H9 (cell line): ENCODE measurements around the gene C11orf58. TPM values are rescaled to one million over a fixed set of nuclear protein-coding genes. Genes with fewer than 3 reads are reported as not detected.

Source experiments
- DNase-seq: peaks from one replicate; pipeline ENCODE4 v3.0.0-alpha.2; 2017
- H2AFZ ChIP-seq: one replicate; pipeline ENCODE4 v1.6.1; 2013; ENCODE audit warnings: mild to moderate bottlenecking, low read length, control low read depth, moderate library complexity
- H2AK5ac ChIP-seq: 2 replicates; pipeline ENCODE4 v1.6.1; 2013; ENCODE audit warnings: low read length, control low read depth, mixed read lengths; ENCODE audit not compliant: insufficient read length
- H2BK120ac ChIP-seq: one replicate; pipeline ENCODE4 v1.6.1; 2013; ENCODE audit warnings: low read depth, mild to moderate bottlenecking, low read length, control low read depth, inconsistent platforms; ENCODE audit not compliant: poor library complexity, severe bottlenecking
- H2BK12ac ChIP-seq: 2 replicates; pipeline ENCODE4 v1.6.1; 2013; ENCODE audit warnings: low read length, control low read depth, mixed read lengths, low read depth; ENCODE audit not compliant: insufficient read length
- H2BK15ac ChIP-seq: 2 replicates; pipeline ENCODE4 v1.6.1; 2013; ENCODE audit warnings: low read depth, low read length, control low read depth
- H2BK20ac ChIP-seq: one replicate; pipeline ENCODE4 v1.6.1; 2013; ENCODE audit warnings: low read depth, mild to moderate bottlenecking, low read length, control low read depth, inconsistent platforms; ENCODE audit not compliant: poor library complexity, severe bottlenecking
- H2BK5ac ChIP-seq: 2 replicates; pipeline ENCODE4 v1.6.1; 2013; ENCODE audit warnings: low read length, control low read depth, mixed read lengths; ENCODE audit not compliant: insufficient read length
- H3K14ac ChIP-seq: 2 replicates; pipeline ENCODE4 v1.6.1; 2013; ENCODE audit warnings: low read length, control low read depth; ENCODE audit not compliant: insufficient read depth
- H3K18ac ChIP-seq: 2 replicates; pipeline ENCODE4 v1.6.1; 2013; ENCODE audit warnings: low read depth, mild to moderate bottlenecking, mixed read lengths, low read length, control low read depth; ENCODE audit not compliant: insufficient read length
- H3K23ac ChIP-seq: 2 replicates; pipeline ENCODE4 v1.6.1; 2013; ENCODE audit warnings: low read length, control low read depth, mixed read lengths, low read depth; ENCODE audit not compliant: insufficient read length
- H3K23me2 ChIP-seq: 2 replicates; pipeline ENCODE4 v1.6.1; 2013; ENCODE audit warnings: low read depth, mild to moderate bottlenecking, mixed read lengths, low read length, control low read depth; ENCODE audit not compliant: insufficient read length, poor library complexity, severe bottlenecking
- H3K27ac ChIP-seq: 2 replicates; pipeline ENCODE4 v1.5.1; 2013; ENCODE audit warnings: low read length, control low read depth, mixed read lengths, low read depth; ENCODE audit not compliant: insufficient read length
- H3K27me3 ChIP-seq: 2 replicates; pipeline ENCODE4 v1.6.1; 2013; ENCODE audit warnings: low read length, control low read depth, inconsistent platforms; ENCODE audit not compliant: insufficient read depth
- H3K4ac ChIP-seq: 2 replicates; pipeline ENCODE4 v1.6.1; 2013; ENCODE audit warnings: low read depth, mild to moderate bottlenecking, control low read depth, inconsistent platforms, low read length, moderate library complexity
- H3K4me1 ChIP-seq: 2 replicates; pipeline ENCODE4 v1.6.1; 2013; ENCODE audit warnings: low read length, control low read depth, inconsistent platforms; ENCODE audit not compliant: insufficient read depth
- H3K4me2 ChIP-seq: 2 replicates; pipeline ENCODE4 v1.6.1; 2013; ENCODE audit warnings: low read length, control low read depth, mixed read lengths; ENCODE audit not compliant: insufficient read length, insufficient read depth
- H3K56ac ChIP-seq: 2 replicates; pipeline ENCODE4 v1.6.1; 2013; ENCODE audit warnings: low read depth, mild to moderate bottlenecking, mixed read lengths, low read length, control low read depth; ENCODE audit not compliant: insufficient read length
- H3K79me1 ChIP-seq: 2 replicates; pipeline ENCODE4 v1.6.1; 2013; ENCODE audit warnings: low read depth, mild to moderate bottlenecking, moderate library complexity, low read length, control low read depth, inconsistent platforms; ENCODE audit not compliant: insufficient read depth, poor library complexity, severe bottlenecking
- H3K79me2 ChIP-seq: 2 replicates; pipeline ENCODE4 v1.6.1; 2013; ENCODE audit warnings: low read length, control low read depth, inconsistent platforms; ENCODE audit not compliant: insufficient read depth
- H3K9ac ChIP-seq: 2 replicates; pipeline ENCODE4 v1.6.1; 2013; ENCODE audit warnings: low read length, control low read depth, mixed read lengths; ENCODE audit not compliant: insufficient read length; ENCODE audit errors: extremely low read depth
- H3K9me3 ChIP-seq: one replicate; pipeline ENCODE4 v1.6.1; 2013; ENCODE audit warnings: low read depth, low read length, inconsistent platforms; ENCODE audit not compliant: control insufficient read depth
- H3T11ph ChIP-seq: one replicate; pipeline ENCODE4 v1.6.1; 2013; ENCODE audit warnings: mild to moderate bottlenecking, low read length, control low read depth, inconsistent platforms
- H4K20me1 ChIP-seq: one replicate; pipeline ENCODE4 v1.6.1; 2013; ENCODE audit not compliant: control insufficient read depth, insufficient read length, insufficient read depth
- H4K5ac ChIP-seq: 2 replicates; pipeline ENCODE4 v1.6.1; 2013; ENCODE audit warnings: low read depth, mild to moderate bottlenecking, mixed read lengths, low read length, control low read depth; ENCODE audit not compliant: insufficient read length
- H4K8ac ChIP-seq: replicated peaks from 2 replicates; pipeline ENCODE4 v1.6.1; 2013; ENCODE audit warnings: low read length, control low read depth, mixed read lengths, low read depth; ENCODE audit not compliant: insufficient read length
- H4K91ac ChIP-seq: 2 replicates; pipeline ENCODE4 v1.6.1; 2013; ENCODE audit warnings: low read depth, mild to moderate bottlenecking, moderate library complexity, mixed read lengths, low read length, control low read depth; ENCODE audit not compliant: insufficient read length
- H3K27ac Mint-ChIP-seq, 3 experiments: 2 replicates in 2 of 3; 3 replicates in 1 of 3; pipeline ENCODE4 v1.8.0; 2020 to 2021; ENCODE audit warnings: mixed read lengths in 3 of 3, mild to moderate bottlenecking in 1 of 3, moderate library complexity in 1 of 3
- H3K27me3 Mint-ChIP-seq: 2 replicates; pipeline ENCODE4 v1.8.0; 2021; ENCODE audit warnings: low read depth, mild to moderate bottlenecking, moderate library complexity, mixed read lengths
- H3K36me3 Mint-ChIP-seq, 3 experiments: 2 replicates in 2 of 3; 3 replicates in 1 of 3; pipeline ENCODE4 v1.8.0; 2020 to 2021; ENCODE audit warnings: low read depth in 3 of 3, mixed read lengths in 3 of 3; ENCODE audit not compliant: insufficient read depth in 1 of 3
- H3K4me1 Mint-ChIP-seq, 2 experiments: 2 replicates each; pipeline ENCODE4 v1.8.0; 2020; ENCODE audit warnings: mixed read lengths in 2 of 2
- H3K4me3 Mint-ChIP-seq, 2 experiments: 2 replicates in 1 of 2; 3 replicates in 1 of 2; pipeline ENCODE4 v1.8.0; 2020 to 2021; ENCODE audit warnings: mild to moderate bottlenecking in 2 of 2, mixed read lengths in 2 of 2, moderate library complexity in 1 of 2
- H3K9me3 Mint-ChIP-seq, 2 experiments: 2 replicates in 1 of 2; 3 replicates in 1 of 2; pipeline ENCODE4 v1.8.0; 2020; ENCODE audit warnings: mild to moderate bottlenecking in 2 of 2, mixed read lengths in 2 of 2, moderate library complexity in 1 of 2
- WGBS: extraction: QIAGEN DNeasy Blood & Tissue Kit; methylation state at CpG from one replicate; pipeline ENCODE4 v1.1.7; 2013; ENCODE audit warnings: missing lambda C conversion rate, low lambda C conversion rate, mixed read lengths; ENCODE audit not compliant: insufficient read length; ENCODE audit errors: extremely low coverage; 5-methylcytosine and 5-hydroxymethylcytosine counted together
- total RNA-seq: library from RNA; stranded (reverse); gene quantifications from 2 replicates; pipeline ENCODE4 v1.2.1, GENCODE V29; 2021
- TF ChIP-seq, protein P1 (sequence below): fragments of 200-600 bp; sonication (generic); conservative IDR thresholded peaks from 3 replicates; pipeline ENCODE4 v1.8.0; 2021; ENCODE audit warnings: antibody characterized with exemption, mild to moderate bottlenecking

The C11orf58 gene
- total RNA-seq, 1 experiment from 2014 or later, result 169 TPM

DNA sequence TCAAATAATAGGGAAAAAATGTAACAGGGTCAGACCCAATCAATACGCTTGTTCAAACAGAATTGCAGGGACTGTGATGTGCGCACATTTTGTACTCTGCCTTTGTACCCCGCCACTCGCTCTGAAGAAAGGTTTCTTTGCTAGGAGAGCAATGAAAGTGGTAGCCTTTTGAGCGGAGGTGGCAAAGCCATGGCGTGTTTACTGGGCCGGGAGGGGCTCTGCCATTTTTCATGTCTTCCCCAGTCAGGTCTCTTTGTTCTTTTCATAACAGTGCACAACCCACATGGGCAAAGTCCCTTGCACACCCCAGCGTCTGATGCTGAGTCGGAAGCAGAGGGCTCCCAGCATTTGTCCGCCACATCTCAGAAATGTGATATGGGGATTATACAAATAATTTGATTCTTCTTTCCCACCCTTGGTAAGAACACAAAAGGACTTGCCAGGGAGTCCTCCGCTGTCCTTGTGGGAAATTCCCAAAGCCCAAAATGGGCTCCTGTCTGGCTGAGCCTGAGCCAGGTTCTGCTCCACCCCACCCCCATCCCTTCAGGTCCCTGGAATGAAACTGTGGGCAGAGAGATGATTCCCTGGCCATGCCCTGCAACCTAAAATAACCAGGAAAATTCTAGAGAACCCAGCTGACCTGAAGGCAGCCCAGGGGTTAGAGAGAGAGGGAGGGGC, 36.6 kb downstream of the C11orf58 start:
- Histone ChIP-seq H3T11ph (no peak overlapping the region), H3K14ac (no peak overlapping the region), H2BK15ac (no peak overlapping the region), H4K91ac (no peak overlapping the region), H2BK12ac (no peak overlapping the region), H3K56ac (no peak overlapping the region), H4K5ac (no peak overlapping the region), H4K20me1 (no peaks in the 10 kb centered on the region), H2AFZ (no peak overlapping the region), H3K27me3 (no peaks in the 10 kb centered on the region), H3K4me1 (0 out of 2 replicates have a peak, but pooled peaks cover 5% of the 10 kb centered on the region), H2BK120ac (no peak overlapping the region), H3K23ac (no peak overlapping the region), H3K4me2 (no peak overlapping the region), H3K27ac (no peak overlapping the region), H4K8ac (no peak overlapping the region), H3K9me3 (no peaks in the 10 kb centered on the region), H3K18ac (no peak overlapping the region), H3K4ac (no peak overlapping the region), H2AK5ac (no peak overlapping the region), H3K23me2 (no peaks in the 10 kb centered on the region), H3K9ac (no peak overlapping the region), H2BK20ac (no peak overlapping the region), H3K79me1 (no peaks in the 10 kb centered on the region), H3K79me2 (no peaks in the 10 kb centered on the region), H2BK5ac (no peak overlapping the region)
- Mint-ChIP-seq H3K4me1 (peaks cover 33 to 35% of the 10 kb centered on the region in 2 experiments), H3K27ac (no peak overlapping the region), H3K9me3 (no peaks in the 10 kb centered on the region), H3K4me3 (no peak overlapping the region), H3K36me3 (peaks cover 2 to 13% (median 5%) of the 10 kb centered on the region in 3 experiments; a peak in 6 of 7 replicates), H3K27me3 (no peaks in the 10 kb centered on the region; the same call in 1 of the 2 replicates)
- TF ChIP-seq, protein P1, sequence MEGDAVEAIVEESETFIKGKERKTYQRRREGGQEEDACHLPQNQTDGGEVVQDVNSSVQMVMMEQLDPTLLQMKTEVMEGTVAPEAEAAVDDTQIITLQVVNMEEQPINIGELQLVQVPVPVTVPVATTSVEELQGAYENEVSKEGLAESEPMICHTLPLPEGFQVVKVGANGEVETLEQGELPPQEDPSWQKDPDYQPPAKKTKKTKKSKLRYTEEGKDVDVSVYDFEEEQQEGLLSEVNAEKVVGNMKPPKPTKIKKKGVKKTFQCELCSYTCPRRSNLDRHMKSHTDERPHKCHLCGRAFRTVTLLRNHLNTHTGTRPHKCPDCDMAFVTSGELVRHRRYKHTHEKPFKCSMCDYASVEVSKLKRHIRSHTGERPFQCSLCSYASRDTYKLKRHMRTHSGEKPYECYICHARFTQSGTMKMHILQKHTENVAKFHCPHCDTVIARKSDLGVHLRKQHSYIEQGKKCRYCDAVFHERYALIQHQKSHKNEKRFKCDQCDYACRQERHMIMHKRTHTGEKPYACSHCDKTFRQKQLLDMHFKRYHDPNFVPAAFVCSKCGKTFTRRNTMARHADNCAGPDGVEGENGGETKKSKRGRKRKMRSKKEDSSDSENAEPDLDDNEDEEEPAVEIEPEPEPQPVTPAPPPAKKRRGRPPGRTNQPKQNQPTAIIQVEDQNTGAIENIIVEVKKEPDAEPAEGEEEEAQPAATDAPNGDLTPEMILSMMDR, result no peak
- DNase-seq, result no peak
- WGBS, result no CpG with 5 or more reads among the region's 11 CpGs
